Measurements from ENCODE around the gene SPEM3. TPM values are rescaled to one million over a fixed set of nuclear protein-coding genes. Genes with fewer than 3 reads are reported as not detected.
A peak's percentile ranks its signal among the peaks of the same experiment; 100 is the strongest.

Gene SPEM3
- total RNA-seq, 1 donor from 2014 or later: not detected

DNA sequence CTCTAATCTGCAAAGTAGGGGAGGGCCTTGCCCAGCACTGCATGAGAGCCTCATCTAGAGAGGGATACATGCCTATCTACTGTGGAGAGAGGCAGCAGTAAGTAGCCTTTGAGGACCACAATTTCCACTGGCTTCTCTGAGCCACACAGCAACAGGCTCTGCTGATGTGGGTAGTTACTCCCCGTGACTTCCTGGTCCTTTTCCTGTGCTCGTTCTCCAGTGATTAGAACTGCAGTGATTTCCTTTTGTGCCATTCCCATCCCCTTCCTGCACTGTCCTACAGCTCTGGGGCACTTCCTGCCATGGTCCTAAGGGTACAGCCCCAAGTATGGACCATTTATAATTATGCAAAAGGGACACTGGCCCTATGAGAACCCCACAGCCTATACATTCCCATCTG is 37.4 kb upstream of the SPEM3 start:
- Mint-ChIP-seq H3K27me3 (no peaks in the 10 kb centered on the region), H3K4me3 (ENCODE audit: low read depth) (no peak overlapping the region), H3K4me1 (ENCODE audit: low read depth) (peaks cover 5% of the 10 kb centered on the region)

DNA sequence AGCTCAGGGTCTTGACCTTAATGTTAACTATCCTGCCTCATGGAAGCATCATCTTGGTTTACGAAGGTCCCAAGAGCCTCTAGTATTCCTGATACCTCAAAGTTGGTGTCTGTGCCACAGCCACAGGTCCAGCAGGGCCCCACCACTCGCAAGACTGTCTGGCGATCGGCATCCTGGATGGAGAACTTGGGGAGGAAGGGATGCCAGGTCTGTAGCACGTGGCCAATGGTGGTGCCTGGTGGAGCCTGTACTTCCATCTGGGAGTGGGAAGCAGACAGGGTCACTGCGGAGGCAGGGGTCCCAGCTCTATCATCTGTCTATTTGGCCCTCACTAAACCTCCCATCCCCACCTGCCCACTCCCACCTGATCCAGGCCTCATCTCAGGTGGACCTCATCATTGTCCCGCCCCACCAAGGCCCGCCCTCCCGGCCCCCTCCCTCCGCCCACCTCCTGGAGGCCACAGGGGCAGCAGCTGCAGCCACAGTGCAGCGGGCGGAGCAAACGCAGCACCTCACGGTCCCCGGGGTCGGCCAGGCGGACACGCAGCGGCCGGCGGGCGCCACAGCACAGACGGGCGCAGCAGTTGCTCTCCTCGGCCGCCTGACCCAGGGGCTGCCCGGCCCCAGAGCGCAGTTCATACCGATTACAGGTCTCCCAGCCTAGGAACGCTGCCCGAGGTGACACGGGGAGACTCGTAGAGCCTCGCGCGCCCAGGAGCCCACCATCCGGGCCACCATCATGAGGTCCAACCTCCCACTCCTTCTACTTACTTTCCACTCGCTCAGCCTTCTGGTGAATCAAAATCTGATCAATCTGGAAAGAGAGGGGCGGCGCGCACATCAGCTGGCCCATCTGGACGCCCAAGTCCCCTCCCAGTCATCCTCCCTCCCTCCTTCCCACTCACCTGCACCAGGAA is 35.7 kb upstream of the SPEM3 start:
- TF ChIP-seq, protein P1, sequence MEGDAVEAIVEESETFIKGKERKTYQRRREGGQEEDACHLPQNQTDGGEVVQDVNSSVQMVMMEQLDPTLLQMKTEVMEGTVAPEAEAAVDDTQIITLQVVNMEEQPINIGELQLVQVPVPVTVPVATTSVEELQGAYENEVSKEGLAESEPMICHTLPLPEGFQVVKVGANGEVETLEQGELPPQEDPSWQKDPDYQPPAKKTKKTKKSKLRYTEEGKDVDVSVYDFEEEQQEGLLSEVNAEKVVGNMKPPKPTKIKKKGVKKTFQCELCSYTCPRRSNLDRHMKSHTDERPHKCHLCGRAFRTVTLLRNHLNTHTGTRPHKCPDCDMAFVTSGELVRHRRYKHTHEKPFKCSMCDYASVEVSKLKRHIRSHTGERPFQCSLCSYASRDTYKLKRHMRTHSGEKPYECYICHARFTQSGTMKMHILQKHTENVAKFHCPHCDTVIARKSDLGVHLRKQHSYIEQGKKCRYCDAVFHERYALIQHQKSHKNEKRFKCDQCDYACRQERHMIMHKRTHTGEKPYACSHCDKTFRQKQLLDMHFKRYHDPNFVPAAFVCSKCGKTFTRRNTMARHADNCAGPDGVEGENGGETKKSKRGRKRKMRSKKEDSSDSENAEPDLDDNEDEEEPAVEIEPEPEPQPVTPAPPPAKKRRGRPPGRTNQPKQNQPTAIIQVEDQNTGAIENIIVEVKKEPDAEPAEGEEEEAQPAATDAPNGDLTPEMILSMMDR (IDR thresholded peaks at IDR 0.05; ENCODE audit: unreplicated experiment): no peak
- peaks cover 5% of the 10 kb centered on the region for H3K4me1 Mint-ChIP-seq (ENCODE audit: low read depth)
- no peak for DNase-seq (ENCODE audit: low spot score, unreplicated experiment)
- peak overlapping the region; percentile 87 for H3K4me3 Mint-ChIP-seq (ENCODE audit: low read depth)
- H3K27me3 Mint-ChIP-seq: no peaks in the 10 kb centered on the region
- no peaks in the 10 kb centered on the region for H3K9me3 Mint-ChIP-seq (ENCODE audit: low read depth)
- H3K36me3 Mint-ChIP-seq (ENCODE audit: insufficient read depth): peaks cover 4% of the 10 kb centered on the region
- H3K27ac Mint-ChIP-seq: no peak overlapping the region

More for the DNA sequence above, 37.4 kb upstream of the SPEM3 start:
- TF ChIP-seq, protein P1 (IDR thresholded peaks at IDR 0.05; ENCODE audit: unreplicated experiment): no peak
- H3K9me3 Mint-ChIP-seq (ENCODE audit: low read depth): no peaks in the 10 kb centered on the region
- H3K36me3 Mint-ChIP-seq (ENCODE audit: insufficient read depth): peaks cover 5% of the 10 kb centered on the region
- no peak for DNase-seq (ENCODE audit: low spot score, unreplicated experiment)
- no peak overlapping the region for H3K27ac Mint-ChIP-seq

- peaks cover 4% of the 10 kb centered on the region for H3K36me3 Mint-ChIP-seq (ENCODE audit: insufficient read depth)
- no peaks in the 10 kb centered on the region for H3K27me3 Mint-ChIP-seq
- TF ChIP-seq, protein P1 (IDR thresholded peaks at IDR 0.05; ENCODE audit: unreplicated experiment): peak; percentile 45
- H3K9me3 Mint-ChIP-seq (ENCODE audit: low read depth): no peaks in the 10 kb centered on the region
- peak; percentile 32 for DNase-seq (ENCODE audit: low spot score, unreplicated experiment)
- peak overlapping the region; percentile 82 for H3K27ac Mint-ChIP-seq
- H3K4me3 Mint-ChIP-seq (ENCODE audit: low read depth): peak overlapping the region; percentile 87
- peaks cover 5% of the 10 kb centered on the region for H3K4me1 Mint-ChIP-seq (ENCODE audit: low read depth)
Observed at GRCh38 chr17:7393613-7394451, 34.8 kb upstream of the SPEM3 start.

GRCh38 chr17:7394452-7395191 is 34.0 kb upstream of the SPEM3 start, which contains the start of gene PLSCR3:
TSS of gene PLSCR3 (minus strand) at chr17:7394525. CDS start at chr17:7394110, 415 bp downstream.
- DNase-seq (ENCODE audit: low spot score, unreplicated experiment): peak; percentile 72
- Mint-ChIP-seq H3K9me3 (ENCODE audit: low read depth) (no peaks in the 10 kb centered on the region), H3K27me3 (no peaks in the 10 kb centered on the region), H3K4me3 (ENCODE audit: low read depth) (peak within 1 kb of the TSS; percentile 87), H3K27ac (peak within 1 kb of the TSS; percentile 96), H3K4me1 (ENCODE audit: low read depth) (peaks cover 5% of the 10 kb centered on the region), H3K36me3 (ENCODE audit: insufficient read depth) (no peaks in the 10 kb centered on the region)
- TF ChIP-seq, protein P1 (IDR thresholded peaks at IDR 0.05; ENCODE audit: unreplicated experiment): peak; percentile 63
